Upper lobe of left lung (tissue), 4 donors: ENCODE measurements around the gene CAP2.

Experiments used
- CTCF ChIP-seq, 6 experiments: fragments of 450-650 bp in 4 of 6; fragments of 200-600 bp in 2 of 6; sonication (generic) in 2 of 6; IDR thresholded peaks; one replicate each; pipeline ENCODE4 v1.5.1; 2016 to 2019; ENCODE audit warnings: antibody characterized with exemption in 6 of 6
- EP300 ChIP-seq, 4 donors: sonication (generic); formaldehyde crosslinking; IDR thresholded peaks; one replicate each; pipeline ENCODE4 v1.5.1; 2017; ENCODE audit warnings: antibody characterized with exemption in 4 of 4, control low read depth in 2 of 4
- POLR2A ChIP-seq, 4 donors: fragments of 450-650 bp; IDR thresholded peaks; one replicate each; pipeline ENCODE4 v1.5.1; 2016 to 2017; ENCODE audit warnings: antibody characterized with exemption in 4 of 4, mild to moderate bottlenecking in 2 of 4
- POLR2AphosphoS5 ChIP-seq, 2 donors: sonication (generic); formaldehyde crosslinking; IDR thresholded peaks; one replicate each; pipeline ENCODE4 v1.5.1; 2017; ENCODE audit warnings: antibody characterized with exemption in 2 of 2

GRCh38 chr6:17490724-17491123, 97.3 kb downstream of the CAP2 start:
- TF ChIP-seq POLR2A (IDR thresholded peaks at IDR 0.05) (no peak), POLR2AphosphoS5 (IDR thresholded peaks at IDR 0.05) (no peak), CTCF (IDR thresholded peaks at IDR 0.05) (no peak), EP300 (IDR thresholded peaks at IDR 0.05) (no peak)
